CD1c-positive myeloid dendritic cell (primary cell): ENCODE data around the gene LRRC41.
A peak's percentile ranks its signal among the peaks of the same experiment; 100 is the strongest.
"Not testable (repeated sequence)": the region's sequence is repeated elsewhere in the genome, so short reads cannot be mapped to it uniquely, and the experiment has no call there.

Experiments
- DNase-seq: peaks from one replicate; pipeline ENCODE4 v3.0.0-alpha.2; 2016; ENCODE audit errors: extremely low spot score

The LRRC41 gene

GRCh38 chr1:46325285-46326076 lies 22.1 kb upstream of the LRRC41 start:
- not testable (repeated sequence) for DNase-seq

- DNase-seq, result not testable (repeated sequence)
These were observed 18.8 kb upstream of the LRRC41 start for GRCh38 chr1:46322191-46322590.

DNA sequence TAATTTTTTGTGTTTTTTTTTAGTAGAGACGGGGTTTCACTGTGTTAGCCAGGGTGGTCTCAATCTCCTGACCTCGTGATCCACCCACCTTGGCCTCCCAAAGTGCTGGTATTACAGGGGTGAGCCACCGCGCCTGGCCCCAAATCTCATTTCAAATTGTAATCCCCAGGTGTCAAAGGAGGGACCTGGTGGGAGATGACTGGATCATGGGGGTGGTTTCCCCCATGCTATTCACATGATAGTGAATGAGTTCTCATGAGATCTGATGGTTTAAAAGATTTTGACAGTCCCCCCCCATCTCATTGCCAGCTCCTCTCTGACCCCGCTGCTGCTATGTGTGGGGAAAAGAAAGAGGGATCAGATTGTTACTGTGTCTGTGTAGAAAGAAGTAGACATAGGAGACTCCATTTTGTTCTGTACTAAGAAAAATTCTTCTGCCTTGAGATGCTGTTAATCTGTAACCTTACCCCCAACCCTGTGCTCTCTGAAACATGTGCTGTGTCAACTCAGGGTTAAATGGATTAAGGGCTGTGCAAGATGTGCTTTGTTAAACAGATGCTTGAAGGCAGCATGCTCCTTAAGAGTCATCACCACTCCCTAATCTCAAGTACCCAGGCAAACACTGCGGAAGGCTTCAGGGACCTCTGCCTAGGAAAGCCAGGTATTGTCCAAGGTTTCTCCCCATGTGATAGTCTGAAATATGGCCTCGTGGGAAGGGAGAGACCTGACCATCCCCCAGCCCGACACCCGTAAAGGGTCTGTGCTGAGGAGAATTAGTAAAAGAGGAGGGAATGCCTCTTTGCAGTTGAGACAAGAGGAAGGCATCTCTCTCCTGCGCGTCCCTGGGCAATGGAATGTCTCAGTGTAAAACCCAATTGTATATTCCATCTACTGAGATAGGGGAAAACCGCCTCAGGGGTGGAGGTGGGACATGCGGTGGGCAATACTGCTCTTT lies 16.8 kb upstream of the LRRC41 start:
- not testable (repeated sequence) for DNase-seq

DNA sequence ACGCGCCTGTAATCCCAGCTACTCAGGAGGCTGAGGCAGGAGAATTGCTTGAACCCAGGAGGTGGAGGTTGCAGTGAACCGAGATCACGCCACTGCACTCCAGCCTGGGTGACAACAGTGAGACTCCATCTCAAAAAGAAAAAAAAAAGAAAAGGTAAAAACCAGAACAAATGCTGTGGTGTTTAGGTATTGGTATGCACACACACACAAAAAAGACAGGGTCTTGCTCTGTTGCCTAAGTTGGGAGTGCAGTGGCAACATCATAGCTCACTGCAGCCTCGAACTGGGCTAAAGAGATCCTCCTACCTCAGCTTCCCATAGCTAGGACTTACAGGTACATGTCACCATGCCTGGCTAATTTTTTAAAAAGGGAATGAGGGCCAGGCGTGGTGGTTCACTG lies 15.9 kb upstream of the LRRC41 start:
- DNase-seq, result not testable (repeated sequence)

DNA sequence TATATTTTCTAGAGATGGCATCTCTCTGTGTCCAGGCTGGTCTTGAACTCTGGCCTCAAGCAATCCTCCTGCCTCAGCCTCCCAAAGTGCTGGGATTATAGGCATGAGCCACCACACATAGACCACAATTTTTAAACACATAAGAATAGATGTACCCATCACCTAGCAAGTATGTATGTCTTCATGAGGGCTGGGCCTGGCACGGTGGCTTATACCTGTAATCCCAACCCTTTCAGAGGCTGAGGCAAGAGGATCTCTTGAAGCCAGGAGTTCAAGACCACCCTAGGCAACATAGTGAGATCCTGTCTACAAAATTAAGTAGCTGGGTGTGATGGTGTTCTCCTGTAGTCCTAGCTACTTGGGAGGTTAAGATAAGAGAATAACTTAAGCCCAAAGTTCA lies 13.9 kb upstream of the LRRC41 start:
- no peak for DNase-seq

- no peak for DNase-seq
These were observed 12.4 kb upstream of the LRRC41 start for GRCh38 chr1:46315669-46316403.

DNA sequence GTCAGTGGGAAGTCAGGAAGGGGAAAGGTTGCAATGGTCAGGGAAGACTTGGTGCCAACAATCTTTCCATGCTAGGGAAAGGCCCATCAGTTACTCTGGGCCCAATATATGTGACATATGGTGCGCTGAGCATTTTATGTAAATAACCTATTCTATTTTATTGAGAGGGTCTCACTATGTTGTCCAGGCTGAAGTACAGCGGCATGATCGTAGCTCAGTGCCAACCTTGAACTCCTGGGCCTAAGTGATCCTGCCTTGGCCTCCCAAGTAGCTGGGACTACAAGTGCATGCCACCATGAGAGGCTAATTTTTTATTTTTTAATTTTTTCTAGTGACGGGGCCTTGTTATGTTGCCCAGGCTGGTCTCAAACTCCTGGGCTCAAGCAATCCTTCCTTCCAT lies 6.9 kb upstream of the LRRC41 start:
- no peak for DNase-seq

GRCh38 chr1:46309401-46310159 lies 6.2 kb upstream of the LRRC41 start:
- DNase-seq, result no peak

- no peak for DNase-seq
These were observed 2.7 kb upstream of the LRRC41 start for GRCh38 chr1:46306159-46306530.

GRCh38 chr1:46303872-46304326 lies 483 bp upstream of the LRRC41 start:
- DNase-seq, result peak; percentile 46

GRCh38 chr1:46302641-46303037 lies 777 bp downstream of the LRRC41 start:
- peak; percentile 23 for DNase-seq

- DNase-seq, result peak; percentile 48
These were observed 1.4 kb downstream of the LRRC41 start for GRCh38 chr1:46301808-46302640.

GRCh38 chr1:46301406-46301807 lies 2.0 kb downstream of the LRRC41 start:
- no peak for DNase-seq

DNA sequence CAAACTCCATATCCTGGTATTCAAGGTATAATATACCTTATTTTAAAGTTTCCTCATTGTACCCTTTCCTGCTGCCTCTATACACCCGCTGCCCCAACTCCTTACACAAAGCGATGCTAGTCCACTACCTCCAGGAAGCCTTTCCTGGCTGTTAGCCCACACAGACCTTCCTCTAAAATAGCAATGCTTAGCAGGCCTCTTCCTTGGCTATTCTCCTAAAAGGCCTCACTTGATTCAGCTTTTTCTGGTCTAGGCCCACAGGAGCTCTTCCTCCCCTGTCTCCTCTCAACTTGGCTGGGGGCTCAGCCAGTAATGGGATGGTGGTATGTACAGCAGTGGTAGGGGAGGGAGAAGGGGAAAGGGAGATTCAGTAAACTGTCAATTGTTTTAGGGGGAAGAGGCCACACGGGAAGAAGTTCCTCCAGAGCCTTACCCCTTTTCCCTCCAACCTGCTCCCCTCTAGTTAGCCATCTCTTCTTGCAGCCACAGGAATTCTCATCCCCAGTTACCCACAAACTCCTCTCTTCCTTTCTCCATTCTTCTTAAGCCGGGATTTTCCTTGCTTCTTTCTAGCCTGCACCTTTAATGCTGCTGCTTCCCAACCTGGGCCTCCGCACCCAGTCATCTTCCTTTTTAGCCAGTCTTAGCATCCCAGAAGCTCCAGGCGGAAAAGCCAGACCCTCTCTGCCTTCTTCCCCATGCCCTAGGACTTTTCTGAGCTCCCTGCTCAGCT lies 2.6 kb downstream of the LRRC41 start:
- peak; percentile 5 for DNase-seq

DNA sequence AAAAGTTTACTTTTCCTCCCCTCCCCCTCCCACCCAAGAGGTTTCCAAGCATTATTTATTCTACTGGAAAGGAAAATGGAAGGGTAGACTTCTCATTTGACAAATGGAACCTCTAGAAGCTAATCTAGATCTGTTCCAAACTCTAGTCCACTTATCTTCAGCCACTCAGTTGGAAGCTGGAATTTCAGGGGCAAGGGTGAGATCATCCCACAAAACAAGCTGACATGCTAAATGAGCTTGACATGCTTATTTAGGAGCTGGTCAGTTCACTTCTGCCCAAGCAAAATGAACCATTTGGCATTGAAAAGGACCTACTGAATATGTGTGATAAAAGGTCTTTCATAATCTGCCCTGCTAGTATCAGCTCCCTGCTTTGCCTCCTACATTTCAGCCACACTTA lies 5.0 kb downstream of the LRRC41 start:
- DNase-seq, result no peak

DNA sequence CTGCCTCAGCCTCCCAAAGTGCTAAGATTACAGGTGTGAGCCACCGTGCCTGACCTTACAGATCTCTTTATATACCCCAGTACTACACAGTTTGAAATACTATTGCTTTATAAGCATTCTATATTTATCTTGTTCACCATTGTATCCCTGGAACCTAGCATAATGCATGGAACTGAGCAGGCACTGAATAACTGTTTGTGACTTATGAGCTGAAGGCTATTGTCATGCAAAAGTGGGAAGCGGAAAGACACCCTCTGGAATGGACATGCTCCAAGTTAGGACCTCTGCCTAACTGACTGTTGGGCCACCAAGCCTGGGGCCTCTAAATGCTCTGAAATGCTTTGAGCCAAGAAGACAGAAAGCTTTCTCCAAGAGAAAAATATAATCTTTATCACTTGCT lies 8.1 kb downstream of the LRRC41 start:
- no peak for DNase-seq

DNA sequence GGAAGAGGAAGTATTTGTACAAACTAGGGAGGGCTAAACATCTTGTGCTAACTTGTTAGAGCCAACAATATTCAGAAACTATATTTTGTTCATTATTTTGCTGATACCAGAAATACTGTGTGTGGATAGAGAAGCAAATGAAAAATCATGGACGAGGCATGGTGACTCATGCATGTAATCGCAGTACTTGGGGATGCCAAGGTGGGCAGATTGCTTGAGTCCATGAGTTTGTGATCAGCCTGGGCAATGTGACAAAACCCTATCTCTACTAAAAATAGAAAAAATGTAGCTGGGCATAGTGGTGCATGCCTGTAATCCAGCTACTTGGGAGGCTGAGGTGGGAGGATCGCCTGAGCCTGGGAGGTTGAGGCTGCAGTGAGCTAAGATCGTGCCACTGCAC lies 13.4 kb downstream of the LRRC41 start:
- no peak for DNase-seq

GRCh38 chr1:46289134-46289494 lies 14.3 kb downstream of the LRRC41 start:
- no peak for DNase-seq

DNA sequence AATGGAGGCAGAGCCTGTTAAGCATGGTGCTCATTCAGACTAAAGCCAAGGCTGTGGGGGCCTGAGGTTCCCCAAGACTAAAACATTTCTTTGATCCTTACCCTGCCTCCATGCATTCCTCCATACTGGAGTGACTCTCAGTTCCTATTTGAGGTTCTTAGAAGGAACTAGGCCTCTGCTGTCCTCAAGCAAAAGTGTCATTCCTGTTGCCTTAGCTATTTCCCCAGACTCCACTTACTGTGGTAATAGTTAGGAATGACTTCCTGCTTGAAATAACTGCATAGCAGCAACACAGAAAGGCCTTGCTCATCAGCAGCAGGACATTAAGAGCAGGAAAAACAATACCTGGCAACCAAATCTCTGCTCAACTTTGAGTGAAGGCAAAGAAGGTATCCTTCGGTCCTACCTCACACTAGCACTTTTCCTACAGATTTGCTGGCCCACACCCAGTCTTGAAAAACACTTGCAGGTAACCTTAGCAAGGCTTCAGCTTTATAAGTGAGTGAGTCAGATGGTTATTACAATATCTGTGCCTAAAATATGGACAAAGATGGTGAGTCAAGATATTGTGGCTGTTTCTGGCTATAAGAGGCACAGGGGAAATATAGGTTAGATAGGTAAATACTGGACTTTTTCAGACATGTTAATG lies 14.8 kb downstream of the LRRC41 start:
- DNase-seq, result peak; percentile 59
